HG02588 (cell line): Measurements from ENCODE around the gene ZNF573.
"Not testable (repeated sequence)": the region's sequence is repeated elsewhere in the genome, so short reads cannot be mapped to it uniquely, and the experiment has no call there.

Experiments used
- ATAC-seq: cut with Tn5 transposase; IDR thresholded peaks from one replicate; pipeline ENCODE4 v1.9.1; 2021; ENCODE audit warnings: mild to moderate bottlenecking, moderate library complexity; ENCODE audit not compliant: unreplicated experiment

The ZNF573 gene

GRCh38 chr19:37779127-37780005 lies at the start of gene ZNF573:
Gene ZNF573 (minus strand): TSS chr19:37779586. CDS start chr19:37773729, 5,857 bp downstream.
- ATAC-seq, result peak; percentile 82

- ATAC-seq, result no peak
Measured at GRCh38 chr19:37817180-37817981, 38.0 kb upstream of the ZNF573 start.

- not testable (repeated sequence) for ATAC-seq
Measured at GRCh38 chr19:37815611-37816010, 36.2 kb upstream of the ZNF573 start.

DNA sequence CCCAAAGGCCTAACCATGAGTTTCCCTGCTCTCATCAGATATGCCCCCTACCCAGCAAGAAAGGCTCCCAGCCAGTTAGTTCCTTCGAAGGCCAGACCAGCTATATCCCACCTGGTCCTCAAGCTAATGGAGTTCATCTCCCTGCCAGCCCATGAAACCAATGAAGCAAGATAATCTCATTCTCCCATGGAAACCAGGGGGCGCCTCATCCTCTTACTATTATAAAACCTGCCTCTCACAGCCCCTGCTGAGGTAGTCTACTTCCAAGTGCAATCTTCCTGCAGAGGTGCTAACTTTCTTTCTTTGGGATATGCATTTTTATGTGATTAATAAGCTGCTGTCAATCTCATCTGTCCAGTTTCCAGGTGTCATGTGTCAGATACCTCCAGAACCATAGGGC lies 34.0 kb upstream of the ZNF573 start:
- no peak for ATAC-seq

DNA sequence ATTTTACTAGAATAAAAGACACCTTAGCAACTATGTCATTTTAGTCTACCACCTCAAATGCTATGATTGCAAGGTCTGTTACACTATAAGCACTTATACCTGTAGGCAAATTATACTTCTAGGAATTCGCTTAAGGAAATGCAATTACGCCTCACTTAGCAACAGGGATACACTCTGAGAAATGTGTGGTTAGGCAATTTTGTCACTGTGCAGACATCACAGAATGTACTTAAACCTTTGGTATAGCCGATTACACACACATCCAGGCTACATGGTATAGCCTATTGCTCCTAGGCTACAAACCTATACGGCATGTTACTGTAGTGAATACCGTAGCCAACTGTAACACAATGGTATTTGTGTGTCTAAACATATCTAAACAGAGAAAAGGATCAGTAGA lies 30.0 kb upstream of the ZNF573 start:
- ATAC-seq, result no peak

GRCh38 chr19:37803249-37803840 lies 24.0 kb upstream of the ZNF573 start:
- ATAC-seq, result no peak

GRCh38 chr19:37790244-37790925 lies 11.0 kb upstream of the ZNF573 start:
- no peak for ATAC-seq

DNA sequence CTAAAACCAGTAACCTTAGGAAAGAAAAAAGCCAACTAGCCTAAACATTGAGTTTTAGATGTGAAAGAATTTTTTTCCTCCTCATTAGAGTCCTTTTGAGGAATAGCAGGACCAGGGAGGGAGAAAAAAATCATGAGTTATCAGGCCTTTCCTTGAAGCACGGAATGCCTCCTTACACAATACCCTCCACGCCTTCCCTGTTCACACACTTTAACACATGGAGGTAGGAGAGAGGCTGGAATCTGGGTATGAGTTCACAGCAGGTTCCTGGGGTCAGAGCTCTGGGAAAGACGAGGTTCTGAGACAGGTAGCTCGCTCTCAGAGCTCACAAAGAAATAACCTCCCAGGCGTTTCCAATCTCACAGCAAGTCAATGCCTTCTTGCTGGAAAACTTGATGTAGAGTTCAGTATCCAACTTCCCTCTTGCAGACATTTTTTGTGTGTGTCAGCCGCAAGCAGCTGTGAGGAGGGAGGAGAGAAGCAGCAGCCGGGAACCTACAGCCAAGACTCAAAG lies 716 bp downstream of the ZNF573 start:
- ATAC-seq, result no peak

DNA sequence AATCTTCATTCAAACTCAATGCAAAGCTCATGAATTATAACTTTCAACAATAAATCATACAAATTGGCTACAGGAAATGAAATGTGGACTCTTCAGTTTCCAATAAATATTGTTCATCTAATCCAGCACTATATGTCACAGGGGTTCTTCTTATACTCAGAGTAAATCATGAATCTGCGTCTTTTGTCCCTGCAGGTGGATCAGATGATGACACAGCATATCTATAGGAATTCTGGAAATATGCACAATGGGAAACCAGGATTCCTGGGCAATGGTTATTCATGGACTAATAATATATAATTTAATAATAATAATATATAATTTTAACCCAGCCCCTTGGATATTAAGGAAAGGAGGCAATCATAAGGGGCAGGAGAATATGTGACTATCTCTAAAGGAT lies 8.4 kb downstream of the ZNF573 start:
- no peak for ATAC-seq

DNA sequence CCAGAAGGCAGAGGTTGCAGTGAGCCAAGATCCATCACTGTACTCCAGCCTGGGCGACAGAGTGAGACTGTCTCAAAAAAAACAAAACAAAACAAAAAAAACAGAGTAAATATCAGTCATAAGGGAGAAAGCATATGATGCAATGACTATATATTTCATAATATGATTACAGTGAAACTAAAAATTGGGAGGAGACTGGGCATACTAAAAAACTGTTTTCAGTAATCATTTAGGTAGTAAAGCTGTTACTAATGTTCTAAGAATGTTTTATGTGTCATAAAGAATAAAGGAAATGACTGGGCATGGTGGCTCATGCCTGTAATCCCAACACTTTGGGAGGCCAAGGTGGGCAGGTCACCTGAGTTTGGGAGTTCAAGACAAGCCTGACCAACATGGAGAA lies 15.9 kb downstream of the ZNF573 start:
- no peak for ATAC-seq

DNA sequence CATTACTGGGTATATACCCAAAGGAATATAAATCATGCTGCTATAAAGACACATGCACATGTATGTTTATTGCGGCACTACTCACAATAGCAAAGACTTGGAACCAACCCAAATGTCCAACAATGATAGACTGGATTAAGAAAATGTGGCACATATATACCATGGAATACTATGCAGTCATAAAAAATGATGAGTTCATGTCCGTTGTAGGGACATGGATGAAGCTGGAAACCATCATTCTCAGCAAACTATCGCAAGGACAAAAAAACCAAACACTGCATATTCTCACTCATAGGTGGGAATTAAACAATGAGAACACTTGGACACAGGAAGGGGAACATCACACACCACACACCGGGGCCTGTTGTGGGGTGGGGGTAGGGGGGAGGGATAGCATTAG lies 21.7 kb downstream of the ZNF573 start:
- not testable (repeated sequence) for ATAC-seq

DNA sequence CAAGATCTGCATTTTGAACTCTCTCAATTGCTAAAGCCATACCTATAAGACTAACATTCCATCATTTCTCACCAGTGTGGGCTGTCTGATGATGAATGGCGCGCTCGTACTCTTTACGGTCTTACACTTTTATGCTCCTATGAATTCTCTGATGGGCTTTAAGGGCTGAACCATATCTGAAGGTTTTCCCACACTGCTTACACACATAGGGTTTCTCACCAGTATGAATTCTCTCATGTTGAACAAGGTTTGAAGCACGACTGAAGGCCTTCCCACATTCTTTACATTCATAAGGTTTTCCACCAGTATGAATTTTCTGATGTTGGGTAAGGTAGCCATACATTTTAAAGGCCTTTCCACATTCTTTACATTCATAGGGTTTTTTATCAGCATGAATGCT lies 41.0 kb downstream of the ZNF573 start:
- ATAC-seq, result no peak

- ATAC-seq, result no peak
Measured at GRCh38 chr19:37725181-37725580, 54.2 kb downstream of the ZNF573 start.

- no peak for ATAC-seq
Measured at GRCh38 chr19:37719927-37720265, 59.5 kb downstream of the ZNF573 start.

DNA sequence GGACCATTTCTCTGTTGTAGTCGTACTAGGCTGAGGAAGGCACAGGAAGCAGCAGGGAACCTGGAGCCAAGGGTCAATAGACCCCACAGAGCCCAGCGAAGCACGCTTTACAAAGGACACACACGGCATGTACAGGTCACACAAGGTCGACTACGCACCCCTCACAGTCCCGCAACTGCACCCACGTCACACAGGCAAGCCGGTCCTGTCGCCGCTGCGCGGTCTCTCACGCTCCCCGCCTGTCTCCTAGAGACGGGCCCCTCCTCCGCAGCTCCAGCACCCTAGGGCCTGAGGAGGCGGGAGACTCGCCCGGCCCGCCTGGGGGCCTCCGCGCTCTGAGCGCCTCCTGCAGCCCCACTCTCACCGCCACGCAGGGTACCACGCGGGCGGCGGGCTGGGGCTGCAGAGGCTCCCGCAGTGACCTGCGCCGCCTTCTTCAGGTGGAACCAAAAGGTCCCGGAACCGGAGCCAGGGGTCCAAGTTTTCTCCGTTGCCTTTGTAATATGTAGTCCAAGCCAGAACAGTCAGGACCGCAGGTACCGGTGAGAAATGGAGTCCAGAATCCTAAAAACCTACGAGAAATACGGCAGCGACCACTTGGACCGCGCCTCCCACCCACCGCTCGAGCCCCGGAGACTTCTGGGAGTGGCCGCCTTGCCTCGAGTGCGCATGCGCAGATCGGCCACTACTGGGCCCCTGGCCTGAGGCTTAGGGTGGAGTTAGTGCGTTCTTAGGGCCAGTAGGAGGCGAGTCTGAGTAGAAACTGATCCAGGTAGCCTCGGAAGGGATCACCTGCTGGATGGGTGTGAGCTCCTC lies 60.1 kb downstream of the ZNF573 start, which contains the start of gene ZNF607:
TSS of gene ZNF607 (minus strand) at position 651 of the 816 bp plus-strand sequence. CDS start 8,143 bp downstream, outside the sequence.
- peak; percentile 90 for ATAC-seq

GRCh38 chr19:37718304-37718703 lies 61.1 kb downstream of the ZNF573 start:
- ATAC-seq, result no peak

DNA sequence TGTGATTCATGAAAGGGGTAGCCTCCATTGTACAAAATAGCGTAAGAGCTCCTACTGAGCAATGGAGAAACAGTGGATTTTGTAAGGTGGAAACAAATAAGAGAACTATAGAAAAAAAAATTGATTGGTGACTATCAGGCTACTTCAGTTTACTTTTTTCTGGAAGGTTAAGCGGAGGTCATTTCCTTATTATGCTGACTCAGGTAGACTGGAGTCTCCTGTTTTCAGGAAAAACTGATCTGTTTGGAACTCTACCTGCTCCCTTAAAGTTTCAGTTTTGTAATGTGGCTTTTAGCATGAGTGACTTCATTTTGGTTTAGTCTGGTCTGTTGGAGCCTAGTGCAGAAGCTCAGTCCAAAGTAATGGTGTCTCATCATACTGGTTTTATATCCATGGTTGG lies 63.2 kb downstream of the ZNF573 start:
- no peak for ATAC-seq

DNA sequence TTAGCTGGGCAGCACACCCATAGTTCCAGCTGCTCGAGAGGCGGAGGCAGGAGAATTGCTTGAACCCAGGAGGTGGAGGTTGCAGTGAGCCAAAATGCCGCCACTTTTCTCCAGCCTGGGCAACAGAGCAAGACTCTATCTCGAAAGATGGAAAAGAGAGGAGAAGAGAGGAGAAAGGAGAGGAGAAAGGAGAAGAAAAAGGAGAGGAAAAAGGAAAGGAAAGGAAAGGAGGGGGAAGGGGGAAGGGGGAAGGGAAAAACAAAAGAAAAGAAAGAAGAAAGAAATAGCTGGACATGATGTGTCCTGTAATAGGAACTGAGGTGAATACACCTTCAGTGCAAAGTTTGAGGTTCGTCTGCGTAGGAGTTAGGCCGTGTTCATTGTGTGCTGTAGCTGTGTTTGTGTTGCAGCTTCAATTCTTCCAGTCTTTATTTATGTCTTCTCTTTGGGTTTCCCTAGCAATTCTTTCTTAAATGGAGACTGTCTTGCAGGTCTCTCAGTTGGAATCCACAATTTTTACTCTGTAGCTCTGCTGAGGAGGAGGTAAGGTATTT lies 73.3 kb downstream of the ZNF573 start:
- ATAC-seq, result no peak

GRCh38 chr19:37699057-37699456 lies 80.3 kb downstream of the ZNF573 start:
- no peak for ATAC-seq

GRCh38 chr19:37698216-37698615 lies 81.2 kb downstream of the ZNF573 start:
- ATAC-seq, result no peak
